Breast epithelium (tissue), 4 donors: ENCODE data around the gene GMDS. TPM values are rescaled to one million over a fixed set of nuclear protein-coding genes. Genes with fewer than 3 reads are reported as not detected.

ENCODE experiments used
- DNase-seq, 2 donors: peaks; one replicate each; pipeline ENCODE4 v3.0.0-alpha.2; 2019; ENCODE audit warnings: low spot score in 2 of 2
- H3K27ac ChIP-seq, 2 donors: fragments of 200-600 bp; sonication (generic) in 1 of 2; one replicate each; pipeline ENCODE4 v1.5.1; 2016 to 2019; ENCODE audit warnings: mild to moderate bottlenecking in 1 of 2
- H3K27me3 ChIP-seq, 2 donors: fragments of 200-600 bp; sonication (generic) in 1 of 2; one replicate each; pipeline versions ENCODE4 v1.5.1 to v1.6.0; 2017 to 2019; ENCODE audit warnings: control low read depth in 1 of 2, mild to moderate bottlenecking in 1 of 2
- H3K36me3 ChIP-seq: fragments of 200-600 bp; one replicate; pipeline ENCODE4 v1.5.1; 2019
- H3K4me1 ChIP-seq, 2 donors: fragments of 200-600 bp; sonication (generic); one replicate each; pipeline ENCODE4 v1.5.1; 2016 to 2019; ENCODE audit warnings: control low read depth in 1 of 2
- H3K4me3 ChIP-seq, 3 donors: fragments of 200-600 bp; sonication (generic); 1 replicate in 2 of 3; 2 replicates in 1 of 3; pipeline ENCODE4 v1.5.1; 2016 to 2019; ENCODE audit warnings: mild to moderate bottlenecking in 3 of 3, moderate library complexity in 2 of 3
- H3K9me3 ChIP-seq, 2 donors: fragments of 200-600 bp; sonication (generic) in 1 of 2; one replicate each; pipeline ENCODE4 v1.5.1; 2016 to 2019; ENCODE audit warnings: control low read depth in 1 of 2
- POLR2A ChIP-seq: fragments of 450-650 bp; IDR thresholded peaks from one replicate; pipeline ENCODE4 v1.6.1; 2016; ENCODE audit warnings: antibody characterized with exemption, mild to moderate bottlenecking, moderate library complexity
- POLR2AphosphoS5 ChIP-seq, 3 donors: sonication (generic); formaldehyde crosslinking; IDR thresholded peaks; one replicate each; pipeline ENCODE4 v1.6.1; 2017; ENCODE audit warnings: antibody characterized with exemption in 3 of 3
- intact Hi-C: fragments of 100-400 bp; cut with DNase I; formaldehyde crosslinking; loops from one replicate; pipeline ENCODE4 v1.15.1; 2023; ENCODE audit warnings: low total_unique reads
- total RNA-seq, 3 donors: library from RNA; depleted of rRNA; stranded (reverse); fragments of >200 nt; gene quantifications; one replicate each; pipeline ENCODE4 v1.1.0, GENCODE V29; 2016
- TF ChIP-seq, protein P1 (sequence below), 3 donors: fragments of 450-650 bp; IDR thresholded peaks; one replicate each; pipeline ENCODE4 v1.5.1; 2016 to 2017; ENCODE audit warnings: antibody characterized with exemption in 3 of 3, mild to moderate bottlenecking in 3 of 3, moderate library complexity in 3 of 3

The GMDS gene
- total RNA-seq, 3 donors from 2014 or later, result 7.5 to 29.2 (median 17.0) TPM

DNA sequence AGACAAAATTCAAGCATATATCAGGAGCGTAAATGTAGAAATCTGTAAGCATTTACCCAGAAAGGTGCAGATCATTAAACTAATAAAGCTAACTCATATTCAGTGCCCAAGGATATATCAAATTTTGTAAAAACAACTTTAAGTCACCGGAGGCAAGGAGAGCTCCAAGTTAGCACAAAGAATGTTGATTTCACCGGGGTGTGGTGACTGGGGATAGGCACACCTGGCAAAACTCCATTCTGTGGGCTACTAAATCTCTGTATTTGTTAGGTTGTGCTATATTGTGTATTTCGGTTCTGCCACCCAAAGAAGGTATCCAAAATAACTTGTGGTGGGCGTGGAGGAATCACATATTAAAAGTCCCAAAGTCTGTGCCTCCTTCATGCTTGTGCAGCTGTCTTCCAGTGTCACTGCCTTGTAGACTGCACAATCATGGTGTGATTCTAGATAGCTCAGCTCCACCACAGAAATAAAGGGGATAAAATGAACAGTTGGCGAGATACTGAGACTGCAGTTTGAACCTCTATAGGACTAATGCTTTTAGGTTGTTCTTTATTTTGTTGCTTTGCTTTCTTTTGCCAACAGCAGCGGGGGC, 111.6 kb downstream of the GMDS start:
- Histone ChIP-seq H3K27ac (no peak overlapping the region), H3K36me3 (no peaks in the 10 kb centered on the region), H3K9me3 (no peaks in the 10 kb centered on the region), H3K4me3 (no peak overlapping the region), H3K4me1 (no peaks in the 10 kb centered on the region), H3K27me3 (no peaks in the 10 kb centered on the region)
- intact Hi-C loops, result no loop called here
- no peak for TF ChIP-seq POLR2A
- TF ChIP-seq, protein P1, sequence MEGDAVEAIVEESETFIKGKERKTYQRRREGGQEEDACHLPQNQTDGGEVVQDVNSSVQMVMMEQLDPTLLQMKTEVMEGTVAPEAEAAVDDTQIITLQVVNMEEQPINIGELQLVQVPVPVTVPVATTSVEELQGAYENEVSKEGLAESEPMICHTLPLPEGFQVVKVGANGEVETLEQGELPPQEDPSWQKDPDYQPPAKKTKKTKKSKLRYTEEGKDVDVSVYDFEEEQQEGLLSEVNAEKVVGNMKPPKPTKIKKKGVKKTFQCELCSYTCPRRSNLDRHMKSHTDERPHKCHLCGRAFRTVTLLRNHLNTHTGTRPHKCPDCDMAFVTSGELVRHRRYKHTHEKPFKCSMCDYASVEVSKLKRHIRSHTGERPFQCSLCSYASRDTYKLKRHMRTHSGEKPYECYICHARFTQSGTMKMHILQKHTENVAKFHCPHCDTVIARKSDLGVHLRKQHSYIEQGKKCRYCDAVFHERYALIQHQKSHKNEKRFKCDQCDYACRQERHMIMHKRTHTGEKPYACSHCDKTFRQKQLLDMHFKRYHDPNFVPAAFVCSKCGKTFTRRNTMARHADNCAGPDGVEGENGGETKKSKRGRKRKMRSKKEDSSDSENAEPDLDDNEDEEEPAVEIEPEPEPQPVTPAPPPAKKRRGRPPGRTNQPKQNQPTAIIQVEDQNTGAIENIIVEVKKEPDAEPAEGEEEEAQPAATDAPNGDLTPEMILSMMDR (IDR thresholded peaks at IDR 0.05), result no peak
- TF ChIP-seq POLR2AphosphoS5 (IDR thresholded peaks at IDR 0.05), result no peak
- no peak for DNase-seq

DNA sequence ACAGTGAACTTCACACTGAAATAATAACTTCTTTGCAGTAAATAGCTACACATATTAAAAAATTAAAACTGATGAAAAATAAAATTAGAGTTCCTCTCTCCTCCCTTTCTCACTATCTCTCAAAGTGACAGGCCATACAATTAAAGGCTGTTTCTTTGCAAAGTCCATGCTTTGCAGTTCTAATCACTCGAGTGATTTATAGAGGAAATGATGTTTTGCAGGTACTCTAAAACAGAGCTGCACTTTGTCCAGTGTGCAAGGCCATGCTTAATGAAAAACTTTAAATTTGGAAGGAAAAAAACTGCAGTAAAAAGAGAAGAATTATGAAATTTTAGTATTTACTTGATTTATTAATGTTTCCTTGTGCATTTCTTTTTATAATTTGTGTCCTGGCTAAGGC, 112.5 kb downstream of the GMDS start:
- TF ChIP-seq, protein P1 (IDR thresholded peaks at IDR 0.05), result no peak
- no peak for TF ChIP-seq POLR2AphosphoS5 (IDR thresholded peaks at IDR 0.05)
- Histone ChIP-seq H3K4me3 (no peak overlapping the region), H3K27me3 (no peaks in the 10 kb centered on the region), H3K4me1 (no peaks in the 10 kb centered on the region), H3K27ac (no peak overlapping the region), H3K9me3 (no peaks in the 10 kb centered on the region), H3K36me3 (no peaks in the 10 kb centered on the region)
- intact Hi-C loops, result no loop called here
- no peak for DNase-seq

DNA sequence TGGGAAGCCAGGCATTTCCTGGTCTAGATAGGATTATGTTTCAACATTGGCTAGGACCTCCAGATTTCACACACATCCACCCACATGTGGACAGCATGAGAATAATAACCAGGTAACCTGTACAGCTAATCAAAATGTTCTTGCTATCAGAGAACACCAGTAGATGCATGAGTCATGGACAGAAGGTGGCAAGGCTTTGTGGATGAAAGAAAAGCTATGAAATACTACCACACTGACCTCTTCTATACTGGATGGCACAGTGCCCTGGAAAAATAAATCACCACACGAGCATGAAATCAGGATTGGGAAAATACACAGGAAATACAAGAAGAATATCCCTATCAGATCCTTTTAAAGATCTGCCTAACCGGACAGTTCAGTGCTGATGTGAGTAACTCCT, 113.0 kb downstream of the GMDS start:
- Histone ChIP-seq H3K4me3 (no peak overlapping the region), H3K4me1 (no peaks in the 10 kb centered on the region), H3K36me3 (no peaks in the 10 kb centered on the region), H3K27ac (no peak overlapping the region), H3K27me3 (no peaks in the 10 kb centered on the region), H3K9me3 (no peaks in the 10 kb centered on the region)
- DNase-seq, result no peak
- intact Hi-C loops, result no loop called here
- TF ChIP-seq POLR2AphosphoS5 (IDR thresholded peaks at IDR 0.05) (no peak), POLR2A (no peak)
- TF ChIP-seq, protein P1 (IDR thresholded peaks at IDR 0.05), result no peak

DNA sequence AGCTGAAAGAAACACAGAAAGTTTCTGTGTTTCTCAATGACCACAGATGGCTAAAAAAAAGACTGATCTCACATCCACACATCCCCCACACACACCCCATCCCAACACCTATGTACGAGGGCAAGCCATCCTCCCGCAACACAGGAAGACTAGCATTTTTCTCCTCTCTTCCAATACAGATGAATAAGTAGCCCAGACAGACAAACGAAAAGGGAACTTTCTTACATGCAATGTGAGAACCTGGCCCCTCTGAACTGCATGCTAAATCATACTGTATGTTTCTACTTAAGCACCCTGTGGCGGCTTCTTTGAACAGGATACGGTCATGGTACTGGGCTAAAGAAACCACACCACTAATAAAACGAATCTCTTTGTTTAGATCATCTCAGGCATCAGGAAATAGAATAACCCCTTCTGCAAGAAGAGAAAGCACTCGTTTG, 116.2 kb downstream of the GMDS start:
- DNase-seq, result no peak
- no peaks in the 10 kb centered on the region for H3K9me3 ChIP-seq
- intact Hi-C loops, result no loop called here
- no peaks in the 10 kb centered on the region for H3K27me3 ChIP-seq
- H3K36me3 ChIP-seq, result no peaks in the 10 kb centered on the region
- H3K27ac ChIP-seq, result no peak overlapping the region
- no peak overlapping the region for H3K4me3 ChIP-seq
- no peaks in the 10 kb centered on the region for H3K4me1 ChIP-seq
- TF ChIP-seq, protein P1 (IDR thresholded peaks at IDR 0.05), result no peak

DNA sequence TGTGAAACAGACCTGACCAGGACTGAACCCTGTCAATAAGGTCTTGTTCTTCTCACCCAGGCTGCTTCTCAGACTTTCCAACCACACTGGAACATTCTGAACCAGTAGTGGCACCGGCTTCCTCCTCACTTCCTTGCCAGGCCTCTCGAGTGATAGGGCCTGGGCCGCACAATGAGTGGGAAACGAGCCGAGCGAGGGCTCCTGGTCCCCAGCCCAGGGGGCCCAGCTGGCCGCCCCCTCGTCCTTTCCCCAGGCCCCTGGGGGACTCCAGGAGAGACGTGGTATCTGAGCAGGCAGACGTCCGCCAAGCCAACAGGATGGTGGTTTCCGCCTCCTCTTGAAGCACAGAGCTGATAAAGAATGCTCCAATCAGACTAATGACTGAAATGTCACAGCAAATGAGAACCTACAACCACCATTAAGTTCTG, 117.9 kb downstream of the GMDS start:
- no peaks in the 10 kb centered on the region for H3K9me3 ChIP-seq
- no peaks in the 10 kb centered on the region for H3K36me3 ChIP-seq
- H3K27me3 ChIP-seq, result no peaks in the 10 kb centered on the region
- DNase-seq, result peak in 1 of 2 donors; percentile 52
- H3K27ac ChIP-seq, result peak overlapping the region in 1 of 2 donors; percentile 36
- H3K4me3 ChIP-seq, result no peak overlapping the region
- intact Hi-C loops, result no loop called here
- no peaks in the 10 kb centered on the region for H3K4me1 ChIP-seq
- TF ChIP-seq, protein P1 (IDR thresholded peaks at IDR 0.05), result no peak
- peak in 1 of 3 donors; percentile 52 for TF ChIP-seq POLR2AphosphoS5 (IDR thresholded peaks at IDR 0.05)
